Measurements from ENCODE around the gene EFNA1. TPM values are rescaled to one million over a fixed set of nuclear protein-coding genes. Genes with fewer than 3 reads are reported as not detected.

Gene EFNA1
- total and polyA plus RNA-seq, 2 of the 13 experiments (the other 11 are each of a cell fraction or from before 2014, with no cell fraction given): 81.8 to 874 TPM

GRCh38 chr1:155166471-155167165 is 38.9 kb downstream of the EFNA1 start:
- in situ Hi-C loops (cut with HindIII; ENCODE audit: extremely low pct_ligation_motif_present, low pct_unique_long_range_greater_than_20kb) (loop anchor here (5.0 kb wide), 1 partner anchor 74 kb away; no protein-coding TSS in a partner anchor), intact Hi-C loops (cut with micrococcal nuclease; ENCODE audit: unreplicated experiment) (loop anchor here (1.0 to 2.0 kb wide), 2 partner anchors 40 to 72 kb away; partner anchors contain the start of gene EFNA1)
- no peaks in the 10 kb centered on the region for H3K9me3 ChIP-seq (ENCODE audit: low read length)
- BruUV-seq (replicated peaks): no TSS peak
- H3K27ac ChIP-seq (ENCODE audit: extremely low read length, insufficient read depth, low read length): no peak overlapping the region
- peak overlapping the region; percentile 57 for H3K4me2 ChIP-seq (ENCODE audit: low read depth, low read length)
- H3K4me3 ChIP-seq (replicated peaks in 1 of 3; ENCODE audit: insufficient read depth in 1 of 3, low read depth in 2 of 3, low read length in 3 of 3): peak overlapping the region in 1 of 3 experiments; percentile 75; a peak in 2 of 6 replicates
- ATAC-seq: peak; percentile 12
- ChIA-PET POLR2A (interaction anchor here (0.7 to 5.9 kb wide), 7 partner anchors 31 to 82 kb away, joined by 3 to 56 read pairs (median 5); partner anchors contain the start of genes EFNA1 and SLC50A1), CTCF (ENCODE audit: low intra/inter-chr PET ratio, low total read pairs) (interaction anchor here (1.3 to 5.3 kb wide), 4 partner anchors 54 to 105 kb away, joined by 3 to 165 read pairs (median 10); no protein-coding TSS in a partner anchor)
- peaks cover 0 to 12% of the 10 kb centered on the region in 2 experiments; a peak in 2 of 5 replicates for H3K36me3 ChIP-seq (replicated peaks in 1 of 2; ENCODE audit: control insufficient read depth in 1 of 2, insufficient read depth in 2 of 2, low read length in 2 of 2)
- H3K79me2 ChIP-seq (ENCODE audit: insufficient read depth, low read length): no peaks in the 10 kb centered on the region
- 0 out of 5 replicates have a peak, but pooled peaks cover 0 to 8% of the 10 kb centered on the region in 2 experiments for H3K27me3 ChIP-seq (ENCODE audit: control insufficient read depth in 1 of 2, insufficient read depth in 2 of 2, low read length in 2 of 2)
- no peak overlapping the region for H2AFZ ChIP-seq (ENCODE audit: low read length)
- no peak for DNase-seq (ENCODE audit: low spot score)
- H3K4me1 ChIP-seq (ENCODE audit: insufficient read depth, low read length): peaks cover 28% of the 10 kb centered on the region
- no peaks in the 10 kb centered on the region for H4K20me1 ChIP-seq (ENCODE audit: insufficient read depth, low read length)
- 0 out of 2 replicates have a peak overlapping the region, but pooled peaks have one; percentile 2 for H3K9ac ChIP-seq (ENCODE audit: insufficient read depth, low read depth, low read length)
- 25% methylated on average over 22 of the region's 27 CpGs for WGBS (ENCODE audit: low lambda C conversion rate)
- FAIRE-seq: no peak
- TF ChIP-seq GPN1 (CRISPR knock-in tag; IDR thresholded peaks at IDR 0.05; ENCODE audit: borderline replicate concordance) (no peak), CSRNP1 (CRISPR knock-in tag; IDR thresholded peaks at IDR 0.05) (0 out of 2 replicates have a peak, but pooled peaks have one; percentile 21), SOX5 (CRISPR knock-in tag; IDR thresholded peaks at IDR 0.05; ENCODE audit: borderline replicate concordance) (0 out of 2 replicates have a peak, but pooled peaks have one; percentile 7), PHF5A (CRISPR knock-in tag; IDR thresholded peaks at IDR 0.05; ENCODE audit: low read depth, unreplicated experiment) (no peak), PRPF4 (IDR thresholded peaks at IDR 0.05; ENCODE audit: low read depth, low read length, poor library complexity, severe bottlenecking) (no peak), ZNF292 (CRISPR knock-in tag; IDR thresholded peaks at IDR 0.05; ENCODE audit: borderline replicate concordance, low read depth) (no peak), NCOA2 (CRISPR knock-in tag; IDR thresholded peaks at IDR 0.05) (no peak), ZMAT3 (CRISPR knock-in tag; conservative IDR thresholded peaks at IDR 0.05) (no peak), ZNF546 (CRISPR knock-in tag; conservative IDR thresholded peaks at IDR 0.05) (no peak), SPEN (CRISPR knock-in tag; IDR thresholded peaks at IDR 0.05; ENCODE audit: low read depth) (no peak), RFX3 (CRISPR knock-in tag; IDR thresholded peaks at IDR 0.05) (no peak), SMARCC2 (IDR thresholded peaks at IDR 0.05) (no peak), RNF219 (CRISPR knock-in tag; IDR thresholded peaks at IDR 0.05) (no peak), TBX2 (CRISPR knock-in tag; IDR thresholded peaks at IDR 0.05; ENCODE audit: borderline replicate concordance) (peak; percentile 35; the same call in 1 of the 2 replicates), GABPA (IDR thresholded peaks at IDR 0.05; ENCODE audit: low read depth, low read length) (no peak), GABPA (CRISPR knock-in tag; IDR thresholded peaks at IDR 0.05; ENCODE audit: low read depth) (peak; percentile 20; the same call in 1 of the 2 replicates), ERF (CRISPR knock-in tag; IDR thresholded peaks at IDR 0.05) (0 out of 2 replicates have a peak, but pooled peaks have one; percentile 18), DZIP1 (CRISPR knock-in tag; IDR thresholded peaks at IDR 0.05) (0 out of 2 replicates have a peak, but pooled peaks have one; percentile 17)

All from HepG2 (cell line).